Measurements from ENCODE around the gene FMO2.

Gene FMO2

GRCh38 chr1:171185091-171185490, at the start of gene FMO2:
TSS of gene FMO2 (plus strand) at chr1:171185300. CDS start at chr1:171185714, 414 bp downstream.
- Mint-ChIP-seq H3K36me3 (ENCODE audit: low read depth) (no peaks in the 10 kb centered on the region), H3K4me1 (no peaks in the 10 kb centered on the region), H3K9me3 (no peaks in the 10 kb centered on the region), H3K4me3 (no peak within 1 kb of the TSS), H3K27ac (no peak within 1 kb of the TSS), H3K27me3 (peaks cover 10% of the 10 kb centered on the region)
- ATAC-seq (no peak), DNase-seq (no peak)

GRCh38 chr1:171137580-171137979, 47.5 kb upstream of the FMO2 start:
- no peaks in the 10 kb centered on the region for H3K4me1 Mint-ChIP-seq
- H3K27ac Mint-ChIP-seq, result no peak overlapping the region
- DNase-seq (no peak), ATAC-seq (no peak)
- H3K9me3 Mint-ChIP-seq, result no peaks in the 10 kb centered on the region
- no peak overlapping the region for H3K4me3 Mint-ChIP-seq
- H3K36me3 Mint-ChIP-seq (ENCODE audit: low read depth), result no peaks in the 10 kb centered on the region
- peaks cover 2% of the 10 kb centered on the region for H3K27me3 Mint-ChIP-seq

DNA sequence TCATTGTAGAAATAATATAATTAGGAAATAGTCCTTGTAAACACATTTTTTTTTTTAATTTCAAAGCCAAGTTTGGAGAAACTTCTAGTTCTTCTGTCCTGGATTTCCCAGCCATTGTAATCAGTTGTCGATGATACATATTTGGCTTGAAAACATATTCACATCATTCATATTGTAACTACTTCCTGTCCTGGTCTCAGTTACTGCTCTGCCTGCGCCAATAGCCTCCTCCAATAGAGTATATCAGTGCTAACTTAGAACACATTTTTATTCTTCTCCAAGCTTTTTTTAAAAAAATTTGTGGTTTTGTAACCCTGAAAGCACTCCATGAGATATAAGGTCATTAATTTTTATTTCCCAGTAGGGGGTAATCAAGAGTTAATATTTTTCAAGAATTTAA, 46.1 kb upstream of the FMO2 start:
- Mint-ChIP-seq H3K4me1 (no peaks in the 10 kb centered on the region), H3K27me3 (peaks cover 2% of the 10 kb centered on the region), H3K9me3 (no peaks in the 10 kb centered on the region), H3K36me3 (ENCODE audit: low read depth) (no peaks in the 10 kb centered on the region), H3K27ac (no peak overlapping the region), H3K4me3 (no peak overlapping the region)
- DNase-seq, result no peak
- ATAC-seq, result no peak

DNA sequence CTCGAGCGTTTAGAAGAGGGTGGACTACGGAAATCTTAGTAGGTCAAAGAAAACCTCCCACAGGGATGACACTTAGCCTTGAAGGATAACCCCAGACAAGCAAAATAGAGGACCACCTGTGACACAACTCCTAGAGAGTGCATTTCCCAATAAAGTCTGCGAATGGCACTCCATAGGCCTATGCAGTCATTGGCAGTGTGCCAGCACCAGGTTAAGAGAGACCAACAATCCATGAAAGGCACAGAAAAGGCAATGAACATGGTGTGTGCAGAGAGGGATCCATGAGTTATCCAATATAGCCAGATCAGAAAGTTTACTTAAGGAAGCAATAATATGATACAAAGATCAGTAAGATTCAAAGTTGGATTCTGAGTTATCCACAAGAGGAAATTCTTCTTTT, 45.2 kb upstream of the FMO2 start:
- H3K4me3 Mint-ChIP-seq, result no peak overlapping the region
- no peaks in the 10 kb centered on the region for H3K36me3 Mint-ChIP-seq (ENCODE audit: low read depth)
- H3K27me3 Mint-ChIP-seq, result peaks cover 2% of the 10 kb centered on the region
- DNase-seq (no peak), ATAC-seq (no peak)
- no peak overlapping the region for H3K27ac Mint-ChIP-seq
- H3K9me3 Mint-ChIP-seq, result no peaks in the 10 kb centered on the region
- H3K4me1 Mint-ChIP-seq, result no peaks in the 10 kb centered on the region

DNA sequence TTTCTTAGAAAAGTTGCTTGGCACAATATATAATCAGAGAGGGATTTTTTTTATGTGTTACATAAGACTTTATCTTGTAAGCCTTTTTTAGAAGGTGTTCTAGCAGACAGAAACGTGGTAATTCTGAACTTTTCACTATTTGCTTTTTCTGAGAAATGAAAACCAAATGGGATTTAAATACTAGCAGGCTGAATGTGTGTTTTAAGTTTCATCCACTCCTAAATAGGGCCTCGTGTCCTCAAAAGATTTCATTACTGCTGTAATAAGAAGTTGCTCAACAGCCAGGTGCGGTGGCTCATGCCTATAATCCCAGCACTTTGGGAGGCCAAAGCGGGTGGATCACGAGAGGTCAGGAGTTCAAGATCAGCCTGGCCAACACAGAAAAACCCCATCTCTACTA, 44.7 kb upstream of the FMO2 start:
- ATAC-seq, result no peak
- Mint-ChIP-seq H3K27ac (no peak overlapping the region), H3K4me1 (no peaks in the 10 kb centered on the region), H3K9me3 (no peaks in the 10 kb centered on the region), H3K36me3 (ENCODE audit: low read depth) (no peaks in the 10 kb centered on the region), H3K4me3 (no peak overlapping the region), H3K27me3 (peaks cover 2% of the 10 kb centered on the region)
- no peak for DNase-seq

DNA sequence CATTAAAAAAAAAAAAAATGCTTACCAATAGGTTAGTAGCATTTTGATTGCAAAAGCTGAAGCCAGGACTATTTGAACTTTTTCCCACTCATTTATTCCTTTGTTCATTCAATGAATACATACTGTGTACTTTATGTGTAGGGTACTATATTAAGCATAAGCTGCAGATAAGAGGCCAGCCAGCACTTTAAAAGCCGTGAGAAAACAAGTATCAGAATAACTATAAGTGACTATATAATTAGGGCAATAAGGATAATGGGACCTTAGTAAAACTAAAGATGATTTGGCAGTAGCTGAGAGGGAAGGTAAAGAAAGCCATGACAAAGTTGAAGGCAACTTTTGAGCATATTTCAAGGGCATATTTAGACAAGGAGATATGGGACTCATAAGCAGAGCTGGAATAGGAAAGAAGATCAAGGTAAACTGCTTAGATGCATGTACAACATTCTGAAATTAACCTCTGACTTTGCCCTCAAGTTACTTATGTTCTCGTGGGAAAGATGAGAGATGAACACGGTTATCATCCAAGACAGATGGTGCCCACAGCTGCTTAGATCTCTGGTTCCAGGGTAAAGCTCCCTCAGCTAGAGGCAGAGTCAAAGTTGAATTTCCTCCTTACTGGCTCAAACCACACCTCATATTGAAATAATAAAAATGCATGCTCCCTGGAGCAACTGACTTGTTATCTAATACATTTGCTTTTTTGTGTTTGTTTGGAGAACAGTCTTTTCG, 44.0 kb upstream of the FMO2 start:
- peaks cover 2% of the 10 kb centered on the region for H3K27me3 Mint-ChIP-seq
- DNase-seq (no peak), ATAC-seq (no peak)
- no peaks in the 10 kb centered on the region for H3K4me1 Mint-ChIP-seq
- no peaks in the 10 kb centered on the region for H3K9me3 Mint-ChIP-seq
- H3K27ac Mint-ChIP-seq, result no peak overlapping the region
- no peaks in the 10 kb centered on the region for H3K36me3 Mint-ChIP-seq (ENCODE audit: low read depth)
- no peak overlapping the region for H3K4me3 Mint-ChIP-seq

- Mint-ChIP-seq H3K4me1 (no peaks in the 10 kb centered on the region), H3K9me3 (no peaks in the 10 kb centered on the region), H3K36me3 (ENCODE audit: low read depth) (no peaks in the 10 kb centered on the region), H3K4me3 (no peak overlapping the region), H3K27me3 (peaks cover under 1% of the 10 kb centered on the region), H3K27ac (no peak overlapping the region)
- ATAC-seq, result no peak
- DNase-seq, result no peak
Observed at GRCh38 chr1:171141688-171142415, 43.2 kb upstream of the FMO2 start.

- H3K4me3 Mint-ChIP-seq, result no peak overlapping the region
- H3K4me1 Mint-ChIP-seq, result no peaks in the 10 kb centered on the region
- no peaks in the 10 kb centered on the region for H3K27me3 Mint-ChIP-seq
- DNase-seq (no peak), ATAC-seq (no peak)
- H3K27ac Mint-ChIP-seq, result no peak overlapping the region
- no peaks in the 10 kb centered on the region for H3K36me3 Mint-ChIP-seq (ENCODE audit: low read depth)
- no peaks in the 10 kb centered on the region for H3K9me3 Mint-ChIP-seq
Observed at GRCh38 chr1:171142416-171143385, 42.4 kb upstream of the FMO2 start.

DNA sequence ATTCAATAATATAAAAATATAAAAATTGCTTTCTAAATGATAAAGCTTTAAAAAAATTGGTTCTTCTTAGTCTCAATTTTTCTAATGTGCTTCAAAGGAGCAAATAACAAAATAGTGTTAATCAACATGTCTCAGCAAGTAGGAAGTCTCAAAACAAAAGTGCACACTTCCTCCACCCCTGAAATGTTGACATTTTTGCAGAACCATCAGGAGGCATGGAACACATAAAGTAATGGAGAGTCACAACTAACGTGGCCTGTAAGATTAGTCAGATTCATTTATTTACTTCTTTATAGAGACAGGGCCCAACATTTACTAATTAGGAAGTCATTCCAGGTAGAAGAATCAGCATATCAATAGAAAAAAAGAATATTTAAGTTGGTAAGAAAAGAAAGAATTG, 34.9 kb upstream of the FMO2 start:
- Mint-ChIP-seq H3K4me3 (no peak overlapping the region), H3K27ac (no peak overlapping the region), H3K36me3 (ENCODE audit: low read depth) (no peaks in the 10 kb centered on the region), H3K27me3 (peaks cover 3% of the 10 kb centered on the region), H3K4me1 (no peaks in the 10 kb centered on the region), H3K9me3 (no peaks in the 10 kb centered on the region)
- DNase-seq, result no peak
- ATAC-seq, result no peak

DNA sequence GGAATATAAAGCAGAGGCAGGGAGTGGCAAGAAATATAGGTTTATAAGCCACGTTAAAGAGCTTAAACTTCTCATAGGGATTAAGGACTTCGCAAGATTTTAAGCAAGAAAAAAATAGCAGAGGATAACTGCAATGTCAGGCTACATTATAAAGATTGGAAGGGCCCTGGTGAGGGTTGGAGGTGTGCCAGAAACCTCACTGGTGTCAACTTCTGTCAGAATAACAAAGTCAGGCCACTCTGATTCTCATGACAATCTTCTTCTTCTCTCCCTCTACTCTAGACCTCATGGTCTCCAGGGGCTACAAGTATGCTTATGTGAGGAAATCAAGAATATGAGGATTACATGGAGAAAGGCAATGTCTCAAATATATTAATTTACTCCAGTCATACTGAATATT, 32.6 kb upstream of the FMO2 start:
- no peak for ATAC-seq
- Mint-ChIP-seq H3K4me3 (no peak overlapping the region), H3K36me3 (ENCODE audit: low read depth) (no peaks in the 10 kb centered on the region), H3K9me3 (no peaks in the 10 kb centered on the region), H3K27ac (no peak overlapping the region), H3K4me1 (no peaks in the 10 kb centered on the region), H3K27me3 (peaks cover 5% of the 10 kb centered on the region)
- DNase-seq, result no peak

DNA sequence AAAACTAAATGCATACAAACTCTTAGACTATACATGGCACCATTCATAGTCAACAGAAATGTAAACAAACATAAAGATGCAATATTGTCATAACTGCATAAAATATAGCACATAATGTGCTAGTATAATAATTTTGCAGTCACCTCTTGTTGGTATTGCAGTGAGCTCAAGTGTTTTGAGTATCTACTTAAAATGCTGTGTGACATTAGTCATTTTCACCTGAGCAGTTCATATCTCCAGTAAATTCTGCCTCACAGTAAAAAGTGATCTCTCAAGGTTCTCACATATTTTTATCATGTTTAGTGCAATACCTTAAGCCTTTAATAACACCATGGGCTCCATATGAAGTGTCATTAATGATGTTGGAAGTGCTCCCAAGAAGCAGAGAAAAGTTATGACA, 29.6 kb upstream of the FMO2 start:
- Mint-ChIP-seq H3K4me1 (no peaks in the 10 kb centered on the region), H3K9me3 (no peaks in the 10 kb centered on the region), H3K27ac (no peak overlapping the region), H3K36me3 (ENCODE audit: low read depth) (no peaks in the 10 kb centered on the region), H3K27me3 (peaks cover 10% of the 10 kb centered on the region), H3K4me3 (no peak overlapping the region)
- ATAC-seq, result no peak
- no peak for DNase-seq

DNA sequence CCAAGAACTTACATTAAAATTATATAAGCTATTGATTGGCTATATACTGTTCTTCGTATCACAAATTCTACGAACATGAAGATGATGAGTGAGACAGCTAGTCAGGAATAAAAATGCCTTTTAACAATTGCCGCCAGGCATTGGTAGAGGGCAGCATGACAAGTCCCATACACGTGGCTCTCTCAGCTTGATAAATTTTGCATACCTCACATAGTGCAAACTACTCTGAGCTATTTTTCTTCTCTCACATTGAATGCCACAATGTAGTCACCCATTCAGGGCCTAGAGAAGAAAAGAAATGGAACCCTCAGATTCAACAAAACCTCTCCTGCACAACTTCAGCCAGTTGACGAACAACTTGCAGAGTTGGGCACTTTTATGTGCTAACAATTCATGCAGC, 27.0 kb upstream of the FMO2 start:
- Mint-ChIP-seq H3K4me1 (no peaks in the 10 kb centered on the region), H3K27me3 (peaks cover 10% of the 10 kb centered on the region), H3K27ac (no peak overlapping the region), H3K4me3 (no peak overlapping the region), H3K36me3 (ENCODE audit: low read depth) (no peaks in the 10 kb centered on the region), H3K9me3 (no peaks in the 10 kb centered on the region)
- no peak for ATAC-seq
- DNase-seq, result no peak

DNA sequence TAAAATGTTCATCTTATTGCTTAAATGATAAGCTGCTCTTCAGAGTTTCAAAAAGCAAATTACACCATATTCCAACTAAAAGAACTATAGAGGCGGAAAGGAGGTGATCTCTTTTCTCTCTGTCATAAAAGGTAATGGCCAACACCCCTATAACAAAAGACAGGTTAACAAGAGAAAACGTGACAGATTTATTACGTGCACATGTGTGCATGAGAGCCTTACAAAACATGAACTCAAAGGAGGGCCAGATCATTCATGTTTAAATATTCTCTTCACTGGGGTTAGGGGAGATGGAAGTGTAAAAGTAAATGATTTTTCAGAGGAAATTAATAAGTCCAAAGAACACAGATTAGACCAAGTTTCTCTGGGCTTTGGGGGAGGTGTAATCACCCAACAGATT, 26.5 kb upstream of the FMO2 start:
- DNase-seq, result no peak
- no peaks in the 10 kb centered on the region for H3K9me3 Mint-ChIP-seq
- H3K4me3 Mint-ChIP-seq, result no peak overlapping the region
- H3K36me3 Mint-ChIP-seq (ENCODE audit: low read depth), result no peaks in the 10 kb centered on the region
- H3K4me1 Mint-ChIP-seq, result no peaks in the 10 kb centered on the region
- peaks cover 10% of the 10 kb centered on the region for H3K27me3 Mint-ChIP-seq
- no peak for ATAC-seq
- H3K27ac Mint-ChIP-seq, result no peak overlapping the region

DNA sequence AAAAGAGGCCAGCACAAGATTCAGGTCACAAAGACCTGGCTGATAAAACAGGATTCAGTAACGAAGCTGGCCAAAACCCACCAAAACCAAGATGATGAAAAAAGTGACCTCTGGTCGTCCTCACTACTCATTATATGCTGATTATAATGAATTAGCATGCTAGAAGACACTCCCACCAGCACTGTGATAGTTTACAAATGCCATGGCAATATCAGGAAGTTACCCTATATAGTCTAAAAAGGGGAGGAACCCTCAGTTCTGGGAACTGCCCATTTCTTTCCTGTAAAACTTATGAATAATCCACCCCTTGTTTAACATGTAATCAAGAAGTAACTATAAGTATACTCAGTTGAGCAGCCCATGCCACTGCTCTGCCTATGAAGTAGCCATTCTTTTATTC, 26.0 kb upstream of the FMO2 start:
- Mint-ChIP-seq H3K36me3 (ENCODE audit: low read depth) (no peaks in the 10 kb centered on the region), H3K27ac (no peak overlapping the region)
- no peak for ATAC-seq

DNA sequence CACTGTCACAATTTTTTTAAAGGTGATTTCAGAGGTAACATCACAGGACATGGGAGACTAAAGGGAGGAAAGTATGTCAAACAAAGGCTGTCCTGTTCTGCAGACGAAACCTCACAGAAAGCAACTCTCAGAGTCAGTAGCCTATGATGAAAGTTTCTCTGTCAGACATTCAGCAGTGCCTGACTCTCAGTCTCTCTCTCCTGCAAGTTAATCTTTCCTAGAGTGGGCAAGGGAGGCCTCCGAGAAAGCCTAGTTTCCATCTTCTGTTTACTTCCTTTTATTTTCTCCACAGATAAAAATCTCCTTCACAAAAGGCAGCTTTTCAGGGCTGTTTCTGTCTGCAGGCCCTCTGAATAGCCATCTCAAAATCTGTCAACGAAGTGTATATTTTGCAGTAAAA, 24.9 kb upstream of the FMO2 start:
- no peaks in the 10 kb centered on the region for H3K4me1 Mint-ChIP-seq
- no peaks in the 10 kb centered on the region for H3K36me3 Mint-ChIP-seq (ENCODE audit: low read depth)
- DNase-seq (no peak), ATAC-seq (no peak)
- H3K4me3 Mint-ChIP-seq, result no peak overlapping the region
- peaks cover 7% of the 10 kb centered on the region for H3K27me3 Mint-ChIP-seq
- no peaks in the 10 kb centered on the region for H3K9me3 Mint-ChIP-seq
- H3K27ac Mint-ChIP-seq, result no peak overlapping the region

More for the DNA sequence above, 26.0 kb upstream of the FMO2 start:
- H3K4me3 Mint-ChIP-seq, result no peak overlapping the region
- no peaks in the 10 kb centered on the region for H3K4me1 Mint-ChIP-seq
- DNase-seq, result no peak
- H3K27me3 Mint-ChIP-seq, result peaks cover 10% of the 10 kb centered on the region
- H3K9me3 Mint-ChIP-seq, result no peaks in the 10 kb centered on the region

Data from activated naive CD8-positive, alpha-beta T cell treated with anti-CD3 and anti-CD28 coated beads, Interleukin-2, amount 50 U/mL, for 24 hours (primary cell).